Stimulated activated CD4-positive, alpha-beta T cell treated with anti-CD3 and anti-CD28 coated beads, Interleukin-12 subunit alpha, Interleukin-12 subunit beta, amount 100 ng/mL, for 48 hours (primary cell): ENCODE data around the gene PCYT1A.
"Not testable (repeated sequence)": the region's sequence is repeated elsewhere in the genome, so short reads cannot be mapped to it uniquely, and the experiment has no call there.

ENCODE experiments used
- DNase-seq, 3 donors: peaks; one replicate each; pipeline ENCODE4 v3.0.0-alpha.2; 2020; ENCODE audit warnings: low read depth in 2 of 3, low spot score in 1 of 3

PCYT1A gene

DNA sequence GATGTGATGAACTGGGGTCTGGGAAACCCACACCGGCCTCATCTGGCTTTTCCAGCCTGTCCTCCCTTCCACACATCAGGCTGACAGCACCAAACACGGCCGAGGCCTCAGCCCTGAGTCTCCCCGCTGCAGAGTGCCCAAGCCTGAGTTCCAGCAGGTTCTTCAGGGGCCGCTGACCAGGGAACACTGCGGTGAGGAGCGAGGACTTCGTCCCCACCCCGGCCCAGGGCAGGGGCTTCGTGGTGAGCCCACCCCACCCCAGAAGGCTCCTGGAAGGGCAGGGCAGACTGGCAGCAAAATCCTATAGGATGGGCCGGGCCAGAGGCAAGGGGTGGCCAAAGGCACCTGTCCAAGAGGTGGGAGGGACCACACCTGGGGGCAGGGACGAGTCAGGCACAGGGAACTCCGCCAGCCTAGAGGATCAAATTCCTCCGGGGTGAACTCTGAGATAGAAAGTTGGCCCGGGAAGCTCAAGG lies 71.4 kb downstream of the PCYT1A start, which contains the start of gene SLC51A:
Gene SLC51A (plus strand): TSS at position 446 of the 476 bp plus-strand sequence. CDS start 179 bp downstream, outside the sequence.
- no peak for DNase-seq

- DNase-seq, result no peak
Observed at GRCh38 chr3:196215493-196216020, 72.0 kb downstream of the PCYT1A start.

DNA sequence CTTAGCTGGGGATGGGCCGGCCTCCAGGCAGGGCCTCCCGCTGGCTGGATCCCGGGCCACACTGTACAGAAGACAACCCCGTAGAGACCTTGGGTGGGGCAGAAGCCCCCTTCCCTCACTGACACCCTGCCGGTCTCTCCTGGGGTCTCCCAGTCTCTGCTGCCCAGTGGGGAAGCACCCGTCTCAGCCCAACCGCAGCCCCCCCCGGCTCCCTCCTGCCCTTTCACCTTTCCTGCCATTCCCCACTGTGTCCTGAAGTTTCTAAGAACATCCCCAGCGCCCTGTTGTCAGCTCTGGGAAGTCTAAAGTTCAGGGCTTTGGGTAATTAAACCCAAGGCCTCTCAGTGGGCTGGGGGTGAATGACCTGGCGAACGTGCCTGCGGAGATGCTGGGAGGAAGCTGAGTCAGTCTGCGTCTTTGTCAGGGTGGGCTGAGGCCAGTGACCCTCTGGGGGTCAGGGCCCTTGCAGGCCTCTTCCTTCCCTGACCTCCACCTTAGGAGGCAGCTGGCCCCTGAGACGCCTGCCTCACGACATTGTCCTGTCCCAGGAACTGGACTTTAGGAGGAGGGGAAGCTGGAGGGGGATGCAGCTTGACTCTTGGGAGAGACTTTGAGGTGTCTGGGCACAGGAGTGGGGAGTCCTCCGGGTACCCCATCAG lies 72.6 kb downstream of the PCYT1A start:
- DNase-seq, result no peak

- no peak for DNase-seq
Observed at GRCh38 chr3:196210673-196211556, 76.6 kb downstream of the PCYT1A start, which contains the start of gene ZDHHC19. TSS of gene ZDHHC19 (minus strand) at chr3:196211400. CDS start at chr3:196211315, 85 bp downstream.

DNA sequence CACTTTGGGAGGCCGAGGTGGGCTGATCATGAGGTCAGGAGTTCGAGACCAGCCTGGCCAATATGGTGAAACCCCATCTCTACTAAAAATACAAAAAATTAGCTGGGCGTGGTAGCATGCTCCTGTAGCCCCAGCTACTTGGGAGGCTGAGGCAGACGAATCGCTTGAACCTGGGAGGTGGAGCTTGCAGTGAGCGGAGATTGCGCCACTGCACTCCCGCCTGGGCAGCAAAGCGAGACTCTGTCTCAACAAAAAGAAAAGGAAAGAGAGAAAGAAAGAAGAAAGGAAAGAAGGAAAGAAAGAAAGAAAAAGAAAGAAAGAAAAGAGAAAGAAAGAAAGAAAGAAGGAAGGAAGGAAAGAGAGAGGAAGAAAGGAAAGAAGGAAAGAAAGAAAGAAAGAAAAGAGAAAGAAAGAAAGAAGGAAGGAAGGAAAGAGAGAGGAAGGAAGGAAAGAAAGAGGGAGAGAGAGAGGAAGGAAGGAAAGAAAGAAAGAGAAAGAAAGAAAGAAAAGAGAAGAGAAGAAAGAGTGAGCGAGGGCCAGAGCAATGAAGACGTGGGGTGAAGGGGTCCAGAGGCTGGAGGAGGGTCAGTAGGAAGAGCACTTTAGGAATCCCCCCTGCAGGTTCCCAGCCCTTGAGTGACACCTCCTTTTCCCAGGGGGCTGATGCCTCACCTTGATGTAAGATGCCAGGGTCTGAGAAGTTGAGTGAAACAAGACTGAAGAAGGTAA lies 77.4 kb downstream of the PCYT1A start:
- DNase-seq, result not testable (repeated sequence)

- DNase-seq, result no peak
Observed at GRCh38 chr3:196208942-196209695, 78.4 kb downstream of the PCYT1A start.

GRCh38 chr3:196207833-196208607 lies 79.5 kb downstream of the PCYT1A start:
- DNase-seq, result peak; percentile 58 to 61 (median 58)

- no peak for DNase-seq
Observed at GRCh38 chr3:196207159-196207832, 80.2 kb downstream of the PCYT1A start.

- not testable (repeated sequence) for DNase-seq
Observed at GRCh38 chr3:196205442-196206205, 81.9 kb downstream of the PCYT1A start.

DNA sequence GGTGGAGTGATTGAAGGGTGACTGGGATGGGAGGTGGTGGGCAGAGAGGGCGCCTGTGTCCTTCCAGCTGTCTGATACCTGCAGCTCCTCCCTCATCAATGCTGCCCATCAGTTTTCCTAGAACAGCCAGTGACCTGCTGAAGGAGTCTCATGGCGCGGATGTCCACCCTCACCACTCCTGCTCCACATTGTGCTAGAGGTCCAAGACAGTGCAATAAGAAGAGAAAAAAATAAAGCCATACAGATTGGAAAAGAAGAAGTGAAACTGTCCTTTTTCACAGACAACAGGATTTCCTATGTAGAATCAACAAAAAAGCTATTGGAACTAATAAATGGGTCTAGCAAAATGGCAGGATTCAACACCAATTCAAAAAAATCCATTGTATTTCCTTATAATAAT lies 83.7 kb downstream of the PCYT1A start:
- no peak for DNase-seq

GRCh38 chr3:196202516-196202970 lies 85.0 kb downstream of the PCYT1A start:
- no peak for DNase-seq

DNA sequence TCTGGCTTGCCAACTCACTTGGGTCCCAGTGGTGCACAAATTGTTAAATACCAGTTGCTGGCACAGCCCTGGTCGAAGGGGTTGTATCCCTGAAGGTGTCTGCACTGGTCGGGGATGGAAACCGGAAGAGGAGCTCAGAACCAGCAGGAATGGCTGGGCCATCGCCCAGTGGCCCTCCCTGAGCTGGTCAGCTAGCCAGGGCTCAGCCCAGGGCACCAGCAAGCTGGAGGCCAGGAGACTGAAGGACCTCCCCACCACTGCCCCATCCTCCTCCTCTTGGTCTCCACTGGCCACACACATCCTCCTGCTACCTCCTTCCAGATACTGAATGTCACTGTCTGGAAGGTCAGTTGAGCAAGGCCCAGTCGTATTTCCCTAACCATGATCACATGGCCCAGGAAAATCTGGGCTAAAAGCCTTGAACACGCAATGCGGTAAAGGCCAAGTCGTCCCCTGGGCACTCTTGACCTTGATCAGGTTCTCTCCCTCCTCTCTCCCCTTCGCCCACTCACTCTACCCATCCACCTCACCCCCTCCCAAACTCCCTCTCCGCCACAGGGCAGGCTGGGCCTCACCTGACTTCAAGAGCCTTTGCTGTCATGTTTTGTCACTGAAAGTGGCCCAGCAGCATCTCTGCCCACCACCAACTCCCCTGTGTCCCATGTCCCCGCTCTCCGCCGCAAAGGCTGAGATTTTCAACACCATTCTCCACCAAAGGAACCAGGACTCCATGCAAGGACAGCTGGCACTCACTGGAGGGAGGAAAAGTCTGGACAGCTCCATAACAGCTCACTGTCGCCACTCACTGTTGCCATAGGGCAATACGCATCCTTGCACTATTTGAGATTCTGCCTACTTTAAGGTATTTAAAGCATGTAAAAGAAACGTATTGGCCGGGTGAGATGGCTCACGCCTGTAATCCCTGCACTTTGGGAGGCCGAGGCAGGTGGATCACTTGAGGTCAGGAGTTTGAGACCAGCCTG lies 88.5 kb downstream of the PCYT1A start:
- no peak for DNase-seq

DNA sequence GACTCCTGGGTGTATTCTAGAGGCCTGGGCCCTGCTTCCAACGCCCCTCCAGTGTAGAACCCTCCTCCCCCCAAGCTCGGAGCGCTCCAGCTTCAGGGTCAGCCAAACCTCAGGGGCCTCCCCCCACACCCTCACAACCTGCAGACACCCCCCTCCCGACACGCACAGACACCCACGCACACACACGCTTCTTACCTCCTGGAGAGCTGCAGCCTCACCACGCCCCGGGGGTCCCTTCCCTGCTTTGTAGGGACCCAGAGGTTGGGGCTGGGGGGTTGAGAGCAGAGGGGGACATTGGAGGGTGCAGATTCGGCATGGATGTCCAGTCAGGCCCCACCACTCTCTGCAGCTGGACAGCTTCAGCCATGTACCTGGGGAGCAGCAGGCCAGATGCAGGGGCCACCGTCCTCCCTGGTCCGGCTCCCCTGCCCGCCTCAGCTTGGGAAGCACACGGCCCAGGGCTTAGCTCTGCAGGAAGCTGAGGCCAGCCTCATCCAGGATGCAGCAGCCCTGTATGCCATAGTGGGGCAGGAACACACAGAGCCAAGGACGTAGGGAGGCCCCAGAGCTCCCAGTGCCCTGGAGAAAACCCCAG lies 89.3 kb downstream of the PCYT1A start:
- no peak for DNase-seq

DNA sequence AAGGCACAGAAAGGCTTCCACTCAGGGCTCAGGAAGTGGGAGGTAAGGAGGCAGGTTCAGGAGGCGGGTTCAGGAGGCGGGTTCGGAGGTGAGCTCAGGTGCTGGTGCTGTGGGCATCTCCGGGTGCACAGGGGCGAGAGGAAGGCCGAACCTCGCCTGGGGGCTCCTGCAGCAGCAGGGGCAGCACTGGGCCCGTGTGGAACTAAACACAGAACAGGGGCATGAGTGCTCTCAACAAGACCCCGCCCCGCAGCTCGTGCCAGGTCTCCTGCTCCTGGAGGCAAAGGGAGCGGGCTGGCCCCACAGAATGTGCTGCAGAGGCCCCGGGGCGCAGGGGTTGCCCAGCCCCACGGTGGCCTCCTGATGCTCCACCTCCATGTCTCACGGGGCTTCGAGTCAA lies 90.0 kb downstream of the PCYT1A start:
- DNase-seq, result no peak

GRCh38 chr3:196195664-196196265 lies 91.8 kb downstream of the PCYT1A start:
- DNase-seq, result no peak

- no peak for DNase-seq
Observed at GRCh38 chr3:196194542-196194915, 93.0 kb downstream of the PCYT1A start.
